22Rv1 (cell line): ENCODE data around the gene HIPK2.

Experiments used
- CTCF ChIP-seq: fragments of 450-650 bp; IDR thresholded peaks from 2 replicates; pipeline ENCODE4 v1.5.1; 2017; ENCODE audit warnings: mild to moderate bottlenecking
- ZFX ChIP-seq: fragments of 450-650 bp; IDR thresholded peaks from 2 replicates; pipeline ENCODE4 v1.6.1; 2017; ENCODE audit warnings: antibody characterized with exemption, borderline replicate concordance

GRCh38 chr7:139734395-139734794 lies 43.4 kb downstream of the HIPK2 start:
- TF ChIP-seq CTCF: no peak
- no peak for TF ChIP-seq ZFX
